HepG2 (cell line): ENCODE measurements around the gene IMP3. TPM values are rescaled to one million over a fixed set of nuclear protein-coding genes. Genes with fewer than 3 reads are reported as not detected.
A peak's percentile ranks its signal among the peaks of the same experiment; 100 is the strongest.

Experiments
- ATRX ChIP-seq: sonication (generic); formaldehyde crosslinking; IDR thresholded peaks from 2 replicates; pipeline ENCODE4 v1.4.0; 2020; ENCODE audit warnings: missing genetic modification reagents, borderline replicate concordance
- BATF2 ChIP-seq: sonication (generic); formaldehyde crosslinking; IDR thresholded peaks from 2 replicates; pipeline ENCODE4 v1.8.0; 2022; ENCODE audit warnings: mild to moderate bottlenecking, missing genetic modification reagents, moderate library complexity
- EZH2 ChIP-seq: conservative IDR thresholded peaks from 2 replicates; pipeline ENCODE4 v1.6.1; 2012; ENCODE audit warnings: mild to moderate bottlenecking, low read depth, low read length, moderate library complexity
- HNRNPK ChIP-seq: fragments of 200-400 bp; formaldehyde crosslinking; IDR thresholded peaks from 2 replicates; pipeline ENCODE4 v1.6.1; 2018; ENCODE audit warnings: low read length, low read depth, moderate library complexity, mild to moderate bottlenecking; ENCODE audit not compliant: poor library complexity, severe bottlenecking
- KDM6A ChIP-seq: IDR thresholded peaks from 2 replicates; pipeline ENCODE4 v1.6.1; 2016; ENCODE audit warnings: low read depth
- MBNL3 ChIP-seq: fragments of 250-450 bp; sonication (Bioruptor Pico); conservative IDR thresholded peaks from 2 replicates; pipeline ENCODE4 v1.8.0; 2022; ENCODE audit warnings: mild to moderate bottlenecking, inconsistent platforms
- MXD4 ChIP-seq: IDR thresholded peaks from 2 replicates; pipeline ENCODE4 v1.6.1; 2016; ENCODE audit warnings: mild to moderate bottlenecking, missing biosample characterization, missing genetic modification reagents
- MYPOP ChIP-seq: sonication (generic); formaldehyde crosslinking; IDR thresholded peaks from 2 replicates; pipeline ENCODE4 v1.8.1; 2023; ENCODE audit warnings: mild to moderate bottlenecking, moderate library complexity, missing genetic modification reagents
- PTBP1 ChIP-seq: fragments of 200-400 bp; formaldehyde crosslinking; IDR thresholded peaks from 2 replicates; pipeline ENCODE4 v1.6.1; 2018; ENCODE audit warnings: low read length, low read depth; ENCODE audit not compliant: poor library complexity, severe bottlenecking
- SNAPC5 ChIP-seq: sonication (generic); formaldehyde crosslinking; IDR thresholded peaks from 2 replicates; pipeline ENCODE4 v1.8.1; 2023; ENCODE audit warnings: mild to moderate bottlenecking, missing genetic modification reagents, borderline replicate concordance
- SP140L ChIP-seq: sonication (generic); formaldehyde crosslinking; IDR thresholded peaks from 2 replicates; pipeline ENCODE4 v1.4.0; 2020; ENCODE audit warnings: missing genetic modification reagents, borderline replicate concordance
- TAF1 ChIP-seq: sonication (generic); formaldehyde crosslinking; IDR thresholded peaks from 2 replicates; pipeline ENCODE4 v1.4.0; 2020; ENCODE audit warnings: missing genetic modification reagents
- TCF7 ChIP-seq: sonication (generic); IDR thresholded peaks from 2 replicates; pipeline ENCODE4 v1.6.1; 2016; ENCODE audit warnings: antibody characterized with exemption, low read depth
- THAP9 ChIP-seq: sonication (generic); formaldehyde crosslinking; IDR thresholded peaks from 2 replicates; pipeline ENCODE4; 2020; ENCODE audit warnings: missing genetic modification reagents, mild to moderate bottlenecking, borderline replicate concordance
- YY1 ChIP-seq: IDR thresholded peaks from 2 replicates; pipeline ENCODE4 v1.6.1; 2011; ENCODE audit warnings: low read length, low read depth, moderate library complexity, mild to moderate bottlenecking; ENCODE audit not compliant: insufficient read depth, insufficient replicate concordance
- ZC3H13 ChIP-seq: sonication (generic); formaldehyde crosslinking; IDR thresholded peaks from 2 replicates; pipeline ENCODE4 v1.8.1; 2023; ENCODE audit warnings: mild to moderate bottlenecking, missing genetic modification reagents, moderate library complexity
- ZFY ChIP-seq: sonication (generic); formaldehyde crosslinking; IDR thresholded peaks from 2 replicates; pipeline ENCODE4 v1.4.0; 2020; ENCODE audit warnings: missing genetic modification reagents
- ZNF18 ChIP-seq: sonication (generic); formaldehyde crosslinking; IDR thresholded peaks from 2 replicates; pipeline ENCODE4 v1.8.0; 2022; ENCODE audit warnings: mild to moderate bottlenecking, missing genetic modification reagents; ENCODE audit not compliant: insufficient replicate concordance
- ZNF350 ChIP-seq: sonication (generic); formaldehyde crosslinking; IDR thresholded peaks from 2 replicates; pipeline ENCODE4 v1.4.0; 2020; ENCODE audit warnings: mild to moderate bottlenecking, low read depth, missing genetic modification reagents, borderline replicate concordance
- ZNF382 ChIP-seq: sonication (generic); formaldehyde crosslinking; IDR thresholded peaks from 2 replicates; pipeline ENCODE4 v1.5.0; 2020; ENCODE audit warnings: missing genetic modification reagents, mild to moderate bottlenecking, borderline replicate concordance
- ZNF543 ChIP-seq: sonication (generic); formaldehyde crosslinking; IDR thresholded peaks from 2 replicates; pipeline ENCODE4 v1.4.0; 2020; ENCODE audit warnings: mild to moderate bottlenecking, missing genetic modification reagents
- ZNF572 ChIP-seq: sonication (generic); formaldehyde crosslinking; IDR thresholded peaks from 2 replicates; pipeline ENCODE4 v1.5.1; 2020; ENCODE audit warnings: mild to moderate bottlenecking, missing genetic modification reagents
- ZNF652 ChIP-seq: IDR thresholded peaks from 2 replicates; pipeline ENCODE4 v1.6.1; 2016; ENCODE audit warnings: low read depth, borderline replicate concordance
- polyA plus RNA-seq, 8 experiments: library from polyadenylated mRNA; depleted of rRNA in 3 of 8; stranded (reverse) in 7 of 8; unstranded in 1 of 8; fragments of >200 nt; fragmentation: Illumina TruSeq in 4 of 8; extraction: Trizol in 4 of 8; gene quantifications; 2 replicates each; pipeline versions ENCODE4 v1.2.1 to v1.2.3, GENCODE V29; 2011 to 2016; ENCODE audit warnings: low read depth in 4 of 8, missing spikeins in 1 of 8, mixed read lengths in 1 of 8; ENCODE audit not compliant: insufficient read depth in 1 of 8
- total RNA-seq, 5 experiments: library from RNA; depleted of rRNA; stranded (reverse); fragments of >200 nt; fragmentation: Illumina TruSeq; extraction: Trizol; gene quantifications; 2 replicates each; pipeline ENCODE4 v1.2.3, GENCODE V29; 2016; ENCODE audit warnings: low read depth in 1 of 5

IMP3 gene
- total and polyA plus RNA-seq, 2 of the 13 experiments (the other 11 are each of a cell fraction or from before 2014, with no cell fraction given) = 38.3 to 143 TPM

- TF ChIP-seq ATRX (CRISPR knock-in tag) = no peak
- no peak for TF ChIP-seq ZNF652 (CRISPR knock-in tag)
- TF ChIP-seq TCF7 = no peak
- no peak for TF ChIP-seq ZC3H13 (CRISPR knock-in tag)
- no peak for TF ChIP-seq ZNF543
- no peak for TF ChIP-seq PTBP1
- no peak for TF ChIP-seq SP140L (CRISPR knock-in tag)
- no peak for TF ChIP-seq THAP9 (CRISPR knock-in tag)
- TF ChIP-seq ZFY (CRISPR knock-in tag) = no peak; the same call in 1 of the 2 replicates
- no peak for TF ChIP-seq MBNL3 (CRISPR knock-in tag)
- no peak for TF ChIP-seq MYPOP (CRISPR knock-in tag)
- no peak for TF ChIP-seq ZNF18 (CRISPR knock-in tag)
- no peak for TF ChIP-seq HNRNPK
- no peak for TF ChIP-seq ZNF382
- TF ChIP-seq MXD4 (CRISPR knock-in tag) = no peak
- no peak for TF ChIP-seq SNAPC5 (CRISPR knock-in tag)
- no peak for TF ChIP-seq ZNF572
- no peak for TF ChIP-seq EZH2
- TF ChIP-seq YY1 = no peak
- peak; percentile 13; the same call in 1 of the 2 replicates for TF ChIP-seq ZNF350 (CRISPR knock-in tag)
- TF ChIP-seq KDM6A (CRISPR knock-in tag) = peak; percentile 19; the same call in 1 of the 2 replicates
- no peak for TF ChIP-seq BATF2 (CRISPR knock-in tag)
- TF ChIP-seq TAF1 (CRISPR knock-in tag) = no peak
These were observed 8.4 kb upstream of the IMP3 start (continued) for GRCh38 chr15:75648156-75649000.
